Prostate gland (tissue), 2 donors: ENCODE measurements around the gene PRRG2.

Source experiments
- POLR2AphosphoS5 ChIP-seq: sonication (generic); formaldehyde crosslinking; IDR thresholded peaks from one replicate; pipeline ENCODE4 v1.6.1; 2017; ENCODE audit warnings: antibody characterized with exemption
- TF ChIP-seq, protein P1 (sequence below), 4 experiments: fragments of 200-600 bp in 2 of 4; fragments of 450-650 bp in 2 of 4; sonication (generic) in 2 of 4; IDR thresholded peaks; 1 replicate in 3 of 4; 2 replicates in 1 of 4; pipeline ENCODE4 v1.5.1; 2016 to 2019; ENCODE audit warnings: antibody characterized with exemption in 4 of 4, mild to moderate bottlenecking in 2 of 4, moderate library complexity in 2 of 4

DNA sequence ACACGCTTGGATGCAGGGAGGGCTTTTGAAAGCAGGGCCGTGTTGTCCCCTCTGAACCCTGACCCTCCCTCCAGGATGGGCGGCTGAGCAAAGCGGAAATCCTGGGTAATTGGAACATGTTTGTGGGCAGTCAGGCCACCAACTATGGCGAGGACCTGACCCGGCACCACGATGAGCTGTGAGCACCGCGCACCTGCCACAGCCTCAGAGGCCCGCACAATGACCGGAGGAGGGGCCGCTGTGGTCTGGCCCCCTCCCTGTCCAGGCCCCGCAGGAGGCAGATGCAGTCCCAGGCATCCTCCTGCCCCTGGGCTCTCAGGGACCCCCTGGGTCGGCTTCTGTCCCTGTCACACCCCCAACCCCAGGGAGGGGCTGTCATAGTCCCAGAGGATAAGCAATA is 38.1 kb upstream of the PRRG2 start:
- TF ChIP-seq, protein P1, sequence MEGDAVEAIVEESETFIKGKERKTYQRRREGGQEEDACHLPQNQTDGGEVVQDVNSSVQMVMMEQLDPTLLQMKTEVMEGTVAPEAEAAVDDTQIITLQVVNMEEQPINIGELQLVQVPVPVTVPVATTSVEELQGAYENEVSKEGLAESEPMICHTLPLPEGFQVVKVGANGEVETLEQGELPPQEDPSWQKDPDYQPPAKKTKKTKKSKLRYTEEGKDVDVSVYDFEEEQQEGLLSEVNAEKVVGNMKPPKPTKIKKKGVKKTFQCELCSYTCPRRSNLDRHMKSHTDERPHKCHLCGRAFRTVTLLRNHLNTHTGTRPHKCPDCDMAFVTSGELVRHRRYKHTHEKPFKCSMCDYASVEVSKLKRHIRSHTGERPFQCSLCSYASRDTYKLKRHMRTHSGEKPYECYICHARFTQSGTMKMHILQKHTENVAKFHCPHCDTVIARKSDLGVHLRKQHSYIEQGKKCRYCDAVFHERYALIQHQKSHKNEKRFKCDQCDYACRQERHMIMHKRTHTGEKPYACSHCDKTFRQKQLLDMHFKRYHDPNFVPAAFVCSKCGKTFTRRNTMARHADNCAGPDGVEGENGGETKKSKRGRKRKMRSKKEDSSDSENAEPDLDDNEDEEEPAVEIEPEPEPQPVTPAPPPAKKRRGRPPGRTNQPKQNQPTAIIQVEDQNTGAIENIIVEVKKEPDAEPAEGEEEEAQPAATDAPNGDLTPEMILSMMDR (IDR thresholded peaks at IDR 0.05) = no peak
- no peak for TF ChIP-seq POLR2AphosphoS5
